Measurements from ENCODE around the gene MAU2.
"Not testable (repeated sequence)": the region's sequence is repeated elsewhere in the genome, so short reads cannot be mapped to it uniquely, and the experiment has no call there.

MAU2 gene

GRCh38 chr19:19348266-19348665 is 27.6 kb downstream of the MAU2 start:
- DNase-seq = no peak

GRCh38 chr19:19349365-19349764 is 28.7 kb downstream of the MAU2 start:
- DNase-seq = no peak

- DNase-seq = not testable (repeated sequence)
These were observed 30.1 kb downstream of the MAU2 start for GRCh38 chr19:19350756-19351155.

GRCh38 chr19:19352823-19353222 is 32.2 kb downstream of the MAU2 start:
- DNase-seq = no peak

GRCh38 chr19:19354007-19354406 is 33.4 kb downstream of the MAU2 start:
- DNase-seq = no peak

GRCh38 chr19:19354932-19355331 is 34.3 kb downstream of the MAU2 start:
- no peak for DNase-seq

GRCh38 chr19:19355606-19356139 is 35.0 kb downstream of the MAU2 start:
- no peak for DNase-seq

GRCh38 chr19:19356500-19356899 is 35.9 kb downstream of the MAU2 start:
- DNase-seq = no peak

- DNase-seq = no peak
These were observed 36.4 kb downstream of the MAU2 start for GRCh38 chr19:19356901-19357566.

- peak; percentile 97 for DNase-seq
These were observed 40.5 kb downstream of the MAU2 start for GRCh38 chr19:19361075-19361594.

- DNase-seq = no peak
These were observed 41.4 kb downstream of the MAU2 start for GRCh38 chr19:19362075-19362474.

- peak; percentile 92 for DNase-seq
These were observed 46.1 kb downstream of the MAU2 start for GRCh38 chr19:19366434-19367396.

GRCh38 chr19:19368087-19368486 is 47.5 kb downstream of the MAU2 start:
- no peak for DNase-seq

GRCh38 chr19:19371059-19371458 is 50.4 kb downstream of the MAU2 start:
- DNase-seq = no peak

- DNase-seq = peak; percentile 60
These were observed 52.2 kb downstream of the MAU2 start for GRCh38 chr19:19372656-19373416.

GRCh38 chr19:19379527-19379926 is 58.9 kb downstream of the MAU2 start:
- no peak for DNase-seq

GRCh38 chr19:19380316-19380715 is 59.7 kb downstream of the MAU2 start:
- DNase-seq = not testable (repeated sequence)

- no peak for DNase-seq
These were observed 60.6 kb downstream of the MAU2 start for GRCh38 chr19:19381007-19381926.

- no peak for DNase-seq
These were observed 61.5 kb downstream of the MAU2 start for GRCh38 chr19:19382118-19382517.

- no peak for DNase-seq
These were observed 63.9 kb downstream of the MAU2 start for GRCh38 chr19:19384486-19384885.

- peak; percentile 100 for DNase-seq
These were observed 64.7 kb downstream of the MAU2 start for GRCh38 chr19:19385131-19385895.

All from NCI-H82 (cell line).